Pancreas (tissue), 10 donors: ENCODE results near the gene OSMR. TPM values are rescaled to one million over a fixed set of nuclear protein-coding genes. Genes with fewer than 3 reads are reported as not detected.

ENCODE experiments used
- ATAC-seq, 4 donors: fragments of 200-7000 bp; cut with Tn5 transposase; one replicate each; pipeline versions ENCODE4 v1.8.0 to v1.9.1; 2020; ENCODE audit warnings: mild to moderate bottlenecking in 4 of 4, moderate library complexity in 4 of 4
- DNase-seq, 6 donors: peaks; one replicate each; pipeline ENCODE4 v3.0.0-alpha.2; 2020
- FAIRE-seq: peaks from 2 replicates; lab custom pipeline; 2012; peaks lifted over from hg19 to GRCh38; lab: Jason Lieb, UNC
- H3K27ac ChIP-seq, 4 donors: fragments of 200-600 bp; sonication (generic); 1 replicate in 3 of 4; 2 replicates in 1 of 4; pipeline versions ENCODE4 v1.5.0 to v1.8.0; 2020
- H3K27me3 ChIP-seq, 4 donors: fragments of 200-600 bp; one replicate each; pipeline ENCODE4 v1.8.0; 2021
- H3K36me3 ChIP-seq, 3 donors: fragments of 200-600 bp; sonication (generic) in 1 of 3; one replicate each; pipeline versions ENCODE4 v1.5.0 to v1.8.0; 2020 to 2021
- H3K4me1 ChIP-seq, 3 donors: fragments of 200-600 bp; one replicate each; pipeline ENCODE4 v1.8.0; 2021
- H3K4me3 ChIP-seq, 4 donors: fragments of 200-600 bp; sonication (generic) in 2 of 4; one replicate each; pipeline versions ENCODE4 v1.5.0 to v1.8.0; 2020 to 2021
- H3K9me3 ChIP-seq, 4 donors: fragments of 200-600 bp; one replicate each; pipeline ENCODE4 v1.8.0; 2021
- CTCF ChIP-seq, 4 donors: fragments of 200-600 bp; sonication (generic) in 3 of 4; IDR thresholded peaks; one replicate each; pipeline versions ENCODE4 v1.5.0 to v1.8.0; 2021; ENCODE audit warnings: antibody characterized with exemption in 4 of 4
- WGBS, 2 donors: extraction: QIAGEN DNeasy Blood & Tissue Kit; methylation state at CpG; one replicate each; pipeline ENCODE4 v1.1.7; 2013; 5-methylcytosine and 5-hydroxymethylcytosine counted together
- intact Hi-C, 3 donors: fragments of 100-400 bp; cut with DNase I; formaldehyde crosslinking; loops; one replicate each; pipeline versions ENCODE4 v1.11.1 to v1.14.2; 2022
- polyA plus RNA-seq, 2 donors: library from polyadenylated mRNA; stranded (reverse); fragments of 200-250 nt; gene quantifications; one replicate each; pipeline ENCODE4 v1.2.3, GENCODE V29; 2013
- total RNA-seq, 6 donors: library from RNA; stranded (reverse); fragmentation: NEBNext Ultra II Directional in 4 of 6; extraction: Animal tissue kit (Norgen Biotek cat#: 25700) in 4 of 6; gene quantifications; one replicate each; pipeline versions ENCODE4 v1.2.1 to v1.2.4, GENCODE V29; 2021 to 2023
- donor health status: healthy with polysubstance abuse.
- donor health status: DM: no; HTN: no; CAD: no; lungs with moderate emphysema.
- donor health status: DM: no; HTN: no; CAD: no.
- donor health status: control.
- donor health status: control.
- donor health status: Bipolar disorder and iron deficiency.
- donor health status: DM: yes; HTN: yes; CAD: no.
- donor health status: DM: no; HTN: no; CAD: no.
- donor health status: DM: no; HTN: no; CAD: no.
- donor health status: DM: yes; HTN: yes; CAD: no.

OSMR gene
- total and polyA plus RNA-seq, 8 donors = 5.5 to 29.0 (median 9.1) TPM

GRCh38 chr5:38800515-38800914, 45.3 kb upstream of the OSMR start:
- no peak for DNase-seq
- no peak for ATAC-seq
- no peak for FAIRE-seq
- Histone ChIP-seq H3K27ac (no peak overlapping the region), H3K36me3 (no peaks in the 10 kb centered on the region), H3K4me1 (no peaks in the 10 kb centered on the region), H3K27me3 (no peaks in the 10 kb centered on the region), H3K4me3 (no peak overlapping the region), H3K9me3 (no peaks in the 10 kb centered on the region)
- intact Hi-C loops = loop anchor here in 2 of 3 donors (10.0 kb wide), 2 partner anchors 356 to 366 kb away; no protein-coding TSS in a partner anchor
- no peak for TF ChIP-seq CTCF (IDR thresholded peaks at IDR 0.05)
- WGBS, 2 donors = 58 to 65% methylated on average over 3 of the region's 3 CpGs

GRCh38 chr5:38802125-38802524, 43.7 kb upstream of the OSMR start:
- H3K36me3 ChIP-seq = no peaks in the 10 kb centered on the region
- no peak for DNase-seq
- intact Hi-C loops = loop anchor here in 2 of 3 donors (10.0 kb wide), 2 partner anchors 357 to 367 kb away; no protein-coding TSS in a partner anchor
- no peak overlapping the region for H3K4me3 ChIP-seq
- no peaks in the 10 kb centered on the region for H3K4me1 ChIP-seq
- no peak for ATAC-seq
- no peak overlapping the region for H3K27ac ChIP-seq
- no peaks in the 10 kb centered on the region for H3K9me3 ChIP-seq
- 88 to 91% methylated on average over 4 of the region's 4 CpGs for WGBS, 2 donors
- H3K27me3 ChIP-seq = no peaks in the 10 kb centered on the region
- no peak for FAIRE-seq
- no peak for TF ChIP-seq CTCF (IDR thresholded peaks at IDR 0.05)

GRCh38 chr5:38803246-38803645, 42.6 kb upstream of the OSMR start:
- intact Hi-C loops = loop anchor here in 2 of 3 donors (10.0 kb wide), 2 partner anchors 358 to 368 kb away; no protein-coding TSS in a partner anchor
- 69 to 71% methylated on average over 6 of the region's 6 CpGs for WGBS, 2 donors
- H3K4me3 ChIP-seq = no peak overlapping the region
- no peak for FAIRE-seq
- H3K27me3 ChIP-seq = no peaks in the 10 kb centered on the region
- no peak for DNase-seq
- H3K27ac ChIP-seq = no peak overlapping the region
- no peak for TF ChIP-seq CTCF (IDR thresholded peaks at IDR 0.05)
- H3K9me3 ChIP-seq = no peaks in the 10 kb centered on the region
- H3K36me3 ChIP-seq = no peaks in the 10 kb centered on the region
- ATAC-seq = no peak
- no peaks in the 10 kb centered on the region for H3K4me1 ChIP-seq

GRCh38 chr5:38806775-38807258, 39.0 kb upstream of the OSMR start:
- peak in 1 of 4 donors; percentile 27 for ATAC-seq
- no peaks in the 10 kb centered on the region for H3K9me3 ChIP-seq
- DNase-seq = no peak
- FAIRE-seq = no peak
- H3K27ac ChIP-seq = no peak overlapping the region
- no peaks in the 10 kb centered on the region for H3K4me1 ChIP-seq
- WGBS, 2 donors = 30 to 41% methylated on average over 4 of the region's 4 CpGs
- intact Hi-C loops = loop anchor here (5.0 to 10.0 kb wide), 3 partner anchors 362 to 372 kb away; no protein-coding TSS in a partner anchor
- no peak for TF ChIP-seq CTCF (IDR thresholded peaks at IDR 0.05)
- no peaks in the 10 kb centered on the region for H3K36me3 ChIP-seq
- no peaks in the 10 kb centered on the region for H3K27me3 ChIP-seq
- no peak overlapping the region for H3K4me3 ChIP-seq
